ENCODE data around the gene ZKSCAN1. TPM values are rescaled to one million over a fixed set of nuclear protein-coding genes. Genes with fewer than 3 reads are reported as not detected.

ZKSCAN1 gene
- total and polyA plus RNA-seq, 2 experiments from 2014 or later: 11.8 to 19.4 TPM

DNA sequence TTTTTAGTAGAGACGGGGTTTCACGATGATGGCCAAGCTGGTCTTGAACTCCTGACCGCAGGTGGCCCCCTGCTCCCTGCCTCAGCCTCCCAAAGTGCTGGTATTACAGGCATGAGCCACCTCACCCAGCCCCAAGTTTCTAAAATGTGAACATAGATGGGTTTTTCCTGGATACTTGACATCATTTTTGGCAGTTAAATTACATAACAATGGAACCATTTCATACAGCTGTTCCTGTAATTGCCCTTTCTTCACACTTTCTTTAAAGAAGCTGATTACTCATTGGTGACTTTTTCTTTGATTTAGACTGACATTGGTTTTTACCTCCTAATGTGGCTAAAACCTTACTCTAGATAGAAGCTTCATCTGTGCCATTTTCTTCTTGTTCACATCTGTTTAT lies 5.9 kb downstream of the ZKSCAN1 start:
- peaks cover 6% of the 10 kb centered on the region; the same call in 2 of the 3 replicates for H3K4me1 Mint-ChIP-seq
- H2AFZ ChIP-seq: no peak overlapping the region
- no peaks in the 10 kb centered on the region for H3K27me3 ChIP-seq (ENCODE audit: insufficient read depth)
- peaks cover 14% of the 10 kb centered on the region for H4K20me1 ChIP-seq (replicated peaks; ENCODE audit: insufficient read depth)
- H3K9me2 ChIP-seq (ENCODE audit: insufficient read depth): no peaks in the 10 kb centered on the region
- no peak for TF ChIP-seq EZH2 (IDR thresholded peaks at IDR 0.05; ENCODE audit: low read depth, unreplicated experiment)
- no peak for TF ChIP-seq NANOG (IDR thresholded peaks at IDR 0.05; ENCODE audit: borderline replicate concordance)
- no peak for TF ChIP-seq POLR2AphosphoS5 (IDR thresholded peaks at IDR 0.05; ENCODE audit: low read depth)
- TF ChIP-seq, protein P1, sequence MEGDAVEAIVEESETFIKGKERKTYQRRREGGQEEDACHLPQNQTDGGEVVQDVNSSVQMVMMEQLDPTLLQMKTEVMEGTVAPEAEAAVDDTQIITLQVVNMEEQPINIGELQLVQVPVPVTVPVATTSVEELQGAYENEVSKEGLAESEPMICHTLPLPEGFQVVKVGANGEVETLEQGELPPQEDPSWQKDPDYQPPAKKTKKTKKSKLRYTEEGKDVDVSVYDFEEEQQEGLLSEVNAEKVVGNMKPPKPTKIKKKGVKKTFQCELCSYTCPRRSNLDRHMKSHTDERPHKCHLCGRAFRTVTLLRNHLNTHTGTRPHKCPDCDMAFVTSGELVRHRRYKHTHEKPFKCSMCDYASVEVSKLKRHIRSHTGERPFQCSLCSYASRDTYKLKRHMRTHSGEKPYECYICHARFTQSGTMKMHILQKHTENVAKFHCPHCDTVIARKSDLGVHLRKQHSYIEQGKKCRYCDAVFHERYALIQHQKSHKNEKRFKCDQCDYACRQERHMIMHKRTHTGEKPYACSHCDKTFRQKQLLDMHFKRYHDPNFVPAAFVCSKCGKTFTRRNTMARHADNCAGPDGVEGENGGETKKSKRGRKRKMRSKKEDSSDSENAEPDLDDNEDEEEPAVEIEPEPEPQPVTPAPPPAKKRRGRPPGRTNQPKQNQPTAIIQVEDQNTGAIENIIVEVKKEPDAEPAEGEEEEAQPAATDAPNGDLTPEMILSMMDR (conservative IDR thresholded peaks at IDR 0.05; ENCODE audit: low read depth in 2 of 2): no peak
- no peak for TF ChIP-seq JUNB (IDR thresholded peaks at IDR 0.05; ENCODE audit: unreplicated experiment)
- no peak for TF ChIP-seq ZNF331 (CRISPR knock-in tag; IDR thresholded peaks at IDR 0.05; ENCODE audit: low read depth)
- TF ChIP-seq ZNF114 (CRISPR knock-in tag; IDR thresholded peaks at IDR 0.05): no peak
- TF ChIP-seq STAT1 (IDR thresholded peaks at IDR 0.05; ENCODE audit: unreplicated experiment): no peak
- TF ChIP-seq CREB1 (CRISPR knock-in tag; IDR thresholded peaks at IDR 0.05; ENCODE audit: low read depth): no peak
- TF ChIP-seq, protein P2, sequence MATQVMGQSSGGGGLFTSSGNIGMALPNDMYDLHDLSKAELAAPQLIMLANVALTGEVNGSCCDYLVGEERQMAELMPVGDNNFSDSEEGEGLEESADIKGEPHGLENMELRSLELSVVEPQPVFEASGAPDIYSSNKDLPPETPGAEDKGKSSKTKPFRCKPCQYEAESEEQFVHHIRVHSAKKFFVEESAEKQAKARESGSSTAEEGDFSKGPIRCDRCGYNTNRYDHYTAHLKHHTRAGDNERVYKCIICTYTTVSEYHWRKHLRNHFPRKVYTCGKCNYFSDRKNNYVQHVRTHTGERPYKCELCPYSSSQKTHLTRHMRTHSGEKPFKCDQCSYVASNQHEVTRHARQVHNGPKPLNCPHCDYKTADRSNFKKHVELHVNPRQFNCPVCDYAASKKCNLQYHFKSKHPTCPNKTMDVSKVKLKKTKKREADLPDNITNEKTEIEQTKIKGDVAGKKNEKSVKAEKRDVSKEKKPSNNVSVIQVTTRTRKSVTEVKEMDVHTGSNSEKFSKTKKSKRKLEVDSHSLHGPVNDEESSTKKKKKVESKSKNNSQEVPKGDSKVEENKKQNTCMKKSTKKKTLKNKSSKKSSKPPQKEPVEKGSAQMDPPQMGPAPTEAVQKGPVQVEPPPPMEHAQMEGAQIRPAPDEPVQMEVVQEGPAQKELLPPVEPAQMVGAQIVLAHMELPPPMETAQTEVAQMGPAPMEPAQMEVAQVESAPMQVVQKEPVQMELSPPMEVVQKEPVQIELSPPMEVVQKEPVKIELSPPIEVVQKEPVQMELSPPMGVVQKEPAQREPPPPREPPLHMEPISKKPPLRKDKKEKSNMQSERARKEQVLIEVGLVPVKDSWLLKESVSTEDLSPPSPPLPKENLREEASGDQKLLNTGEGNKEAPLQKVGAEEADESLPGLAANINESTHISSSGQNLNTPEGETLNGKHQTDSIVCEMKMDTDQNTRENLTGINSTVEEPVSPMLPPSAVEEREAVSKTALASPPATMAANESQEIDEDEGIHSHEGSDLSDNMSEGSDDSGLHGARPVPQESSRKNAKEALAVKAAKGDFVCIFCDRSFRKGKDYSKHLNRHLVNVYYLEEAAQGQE (IDR thresholded peaks at IDR 0.05; ENCODE audit: unreplicated experiment): no peak
- TF ChIP-seq, protein P3, sequence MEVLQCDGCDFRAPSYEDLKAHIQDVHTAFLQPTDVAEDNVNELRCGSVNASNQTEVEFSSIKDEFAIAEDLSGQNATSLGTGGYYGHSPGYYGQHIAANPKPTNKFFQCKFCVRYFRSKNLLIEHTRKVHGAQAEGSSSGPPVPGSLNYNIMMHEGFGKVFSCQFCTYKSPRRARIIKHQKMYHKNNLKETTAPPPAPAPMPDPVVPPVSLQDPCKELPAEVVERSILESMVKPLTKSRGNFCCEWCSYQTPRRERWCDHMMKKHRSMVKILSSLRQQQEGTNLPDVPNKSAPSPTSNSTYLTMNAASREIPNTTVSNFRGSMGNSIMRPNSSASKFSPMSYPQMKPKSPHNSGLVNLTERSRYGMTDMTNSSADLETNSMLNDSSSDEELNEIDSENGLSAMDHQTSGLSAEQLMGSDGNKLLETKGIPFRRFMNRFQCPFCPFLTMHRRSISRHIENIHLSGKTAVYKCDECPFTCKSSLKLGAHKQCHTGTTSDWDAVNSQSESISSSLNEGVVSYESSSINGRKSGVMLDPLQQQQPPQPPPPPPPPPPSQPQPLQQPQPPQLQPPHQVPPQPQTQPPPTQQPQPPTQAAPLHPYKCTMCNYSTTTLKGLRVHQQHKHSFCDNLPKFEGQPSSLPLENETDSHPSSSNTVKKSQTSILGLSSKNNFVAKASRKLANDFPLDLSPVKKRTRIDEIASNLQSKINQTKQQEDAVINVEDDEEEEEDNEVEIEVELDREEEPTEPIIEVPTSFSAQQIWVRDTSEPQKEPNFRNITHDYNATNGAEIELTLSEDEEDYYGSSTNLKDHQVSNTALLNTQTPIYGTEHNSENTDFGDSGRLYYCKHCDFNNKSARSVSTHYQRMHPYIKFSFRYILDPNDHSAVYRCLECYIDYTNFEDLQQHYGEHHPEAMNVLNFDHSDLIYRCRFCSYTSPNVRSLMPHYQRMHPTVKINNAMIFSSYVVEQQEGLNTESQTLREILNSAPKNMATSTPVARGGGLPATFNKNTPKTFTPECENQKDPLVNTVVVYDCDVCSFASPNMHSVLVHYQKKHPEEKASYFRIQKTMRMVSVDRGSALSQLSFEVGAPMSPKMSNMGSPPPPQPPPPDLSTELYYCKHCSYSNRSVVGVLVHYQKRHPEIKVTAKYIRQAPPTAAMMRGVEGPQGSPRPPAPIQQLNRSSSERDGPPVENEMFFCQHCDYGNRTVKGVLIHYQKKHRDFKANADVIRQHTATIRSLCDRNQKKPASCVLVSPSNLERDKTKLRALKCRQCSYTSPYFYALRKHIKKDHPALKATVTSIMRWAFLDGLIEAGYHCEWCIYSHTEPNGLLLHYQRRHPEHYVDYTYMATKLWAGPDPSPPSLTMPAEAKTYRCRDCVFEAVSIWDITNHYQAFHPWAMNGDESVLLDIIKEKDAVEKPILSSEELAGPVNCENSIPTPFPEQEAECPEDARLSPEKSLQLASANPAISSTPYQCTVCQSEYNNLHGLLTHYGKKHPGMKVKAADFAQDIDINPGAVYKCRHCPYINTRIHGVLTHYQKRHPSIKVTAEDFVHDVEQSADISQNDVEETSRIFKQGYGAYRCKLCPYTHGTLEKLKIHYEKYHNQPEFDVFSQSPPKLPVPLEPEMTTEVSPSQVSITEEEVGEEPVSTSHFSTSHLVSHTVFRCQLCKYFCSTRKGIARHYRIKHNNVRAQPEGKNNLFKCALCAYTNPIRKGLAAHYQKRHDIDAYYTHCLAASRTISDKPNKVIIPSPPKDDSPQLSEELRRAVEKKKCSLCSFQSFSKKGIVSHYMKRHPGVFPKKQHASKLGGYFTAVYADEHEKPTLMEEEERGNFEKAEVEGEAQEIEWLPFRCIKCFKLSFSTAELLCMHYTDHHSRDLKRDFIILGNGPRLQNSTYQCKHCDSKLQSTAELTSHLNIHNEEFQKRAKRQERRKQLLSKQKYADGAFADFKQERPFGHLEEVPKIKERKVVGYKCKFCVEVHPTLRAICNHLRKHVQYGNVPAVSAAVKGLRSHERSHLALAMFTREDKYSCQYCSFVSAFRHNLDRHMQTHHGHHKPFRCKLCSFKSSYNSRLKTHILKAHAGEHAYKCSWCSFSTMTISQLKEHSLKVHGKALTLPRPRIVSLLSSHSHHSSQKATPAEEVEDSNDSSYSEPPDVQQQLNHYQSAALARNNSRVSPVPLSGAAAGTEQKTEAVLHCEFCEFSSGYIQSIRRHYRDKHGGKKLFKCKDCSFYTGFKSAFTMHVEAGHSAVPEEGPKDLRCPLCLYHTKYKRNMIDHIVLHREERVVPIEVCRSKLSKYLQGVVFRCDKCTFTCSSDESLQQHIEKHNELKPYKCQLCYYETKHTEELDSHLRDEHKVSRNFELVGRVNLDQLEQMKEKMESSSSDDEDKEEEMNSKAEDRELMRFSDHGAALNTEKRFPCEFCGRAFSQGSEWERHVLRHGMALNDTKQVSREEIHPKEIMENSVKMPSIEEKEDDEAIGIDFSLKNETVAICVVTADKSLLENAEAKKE (CRISPR knock-in tag; IDR thresholded peaks at IDR 0.05): no peak
- TF ChIP-seq, protein P4, sequence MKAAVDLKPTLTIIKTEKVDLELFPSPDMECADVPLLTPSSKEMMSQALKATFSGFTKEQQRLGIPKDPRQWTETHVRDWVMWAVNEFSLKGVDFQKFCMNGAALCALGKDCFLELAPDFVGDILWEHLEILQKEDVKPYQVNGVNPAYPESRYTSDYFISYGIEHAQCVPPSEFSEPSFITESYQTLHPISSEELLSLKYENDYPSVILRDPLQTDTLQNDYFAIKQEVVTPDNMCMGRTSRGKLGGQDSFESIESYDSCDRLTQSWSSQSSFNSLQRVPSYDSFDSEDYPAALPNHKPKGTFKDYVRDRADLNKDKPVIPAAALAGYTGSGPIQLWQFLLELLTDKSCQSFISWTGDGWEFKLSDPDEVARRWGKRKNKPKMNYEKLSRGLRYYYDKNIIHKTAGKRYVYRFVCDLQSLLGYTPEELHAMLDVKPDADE (IDR thresholded peaks at IDR 0.05): no peak
- TF ChIP-seq EZH2phosphoT487 (IDR thresholded peaks at IDR 0.05; ENCODE audit: unreplicated experiment): no peak
- no peak overlapping the region for H3K27ac Mint-ChIP-seq
- H3K36me3 Mint-ChIP-seq (ENCODE audit: low read depth): peaks cover 53% of the 10 kb centered on the region
- peaks cover 8% of the 10 kb centered on the region for H3K27me3 Mint-ChIP-seq (ENCODE audit: insufficient read depth, low read depth, poor library complexity)
- no peaks in the 10 kb centered on the region for H3K9me3 Mint-ChIP-seq
- no peak overlapping the region for H3K27ac ChIP-seq (ENCODE audit: low read depth)
- no peak for ATAC-seq
- no peak for DNase-seq (ENCODE audit: low spot score)
- H3K4me3 Mint-ChIP-seq: no peak overlapping the region
- H3K4me3 ChIP-seq: no peak overlapping the region
- no peak overlapping the region for H3K4me2 ChIP-seq
- H3F3A ChIP-seq (replicated peaks; ENCODE audit: low read depth): peaks cover 5% of the 10 kb centered on the region; the same call in 1 of the 2 replicates
- peaks cover 5% of the 10 kb centered on the region; the same call in 1 of the 2 replicates for H3K4me1 ChIP-seq (ENCODE audit: insufficient read depth)
- H3K79me2 ChIP-seq (replicated peaks; ENCODE audit: insufficient read depth): peaks cover 60% of the 10 kb centered on the region
- peaks cover 26% of the 10 kb centered on the region for H3K36me3 ChIP-seq (ENCODE audit: insufficient read depth)

All from GM23338 (cell line).